ENCODE measurements around the gene LINGO1.

DNA sequence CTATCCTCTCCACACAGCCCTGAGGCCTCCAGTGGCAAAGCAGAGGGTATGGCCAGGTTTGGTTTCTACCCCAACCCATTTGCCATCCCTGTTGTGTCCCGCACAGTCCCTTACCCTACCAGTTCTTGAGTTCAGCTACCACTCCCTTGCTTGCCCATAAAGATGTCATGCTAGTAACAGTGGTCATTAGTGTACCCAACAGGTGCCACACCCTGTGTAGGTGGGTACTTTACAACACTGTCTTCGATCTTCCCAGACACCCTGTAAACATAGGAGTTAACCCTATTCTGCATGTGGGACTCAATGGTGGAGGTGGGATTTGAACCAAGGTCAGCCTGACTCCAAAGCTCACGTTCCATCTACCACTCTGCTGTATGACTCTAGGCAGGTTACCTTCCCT, 23.2 kb downstream of the LINGO1 start:
- TF ChIP-seq TAF1 (IDR thresholded peaks at IDR 0.05; ENCODE audit: low read depth, low read length) (no peak), POLR2A (IDR thresholded peaks at IDR 0.05; ENCODE audit: low read depth, low read length) (no peak), POLR2AphosphoS5 (IDR thresholded peaks at IDR 0.05; ENCODE audit: low read depth, low read length) (no peak), POU2F2 (IDR thresholded peaks at IDR 0.05; ENCODE audit: low read depth, low read length) (no peak)
